GM18520 (cell line): ENCODE results near the gene PRRC1.
"Not testable (repeated sequence)": the region's sequence is repeated elsewhere in the genome, so short reads cannot be mapped to it uniquely, and the experiment has no call there.

Experiments used
- ATAC-seq: cut with Tn5 transposase; IDR thresholded peaks from one replicate; pipeline ENCODE4 v1.9.1; 2021; ENCODE audit not compliant: unreplicated experiment

PRRC1 gene

DNA sequence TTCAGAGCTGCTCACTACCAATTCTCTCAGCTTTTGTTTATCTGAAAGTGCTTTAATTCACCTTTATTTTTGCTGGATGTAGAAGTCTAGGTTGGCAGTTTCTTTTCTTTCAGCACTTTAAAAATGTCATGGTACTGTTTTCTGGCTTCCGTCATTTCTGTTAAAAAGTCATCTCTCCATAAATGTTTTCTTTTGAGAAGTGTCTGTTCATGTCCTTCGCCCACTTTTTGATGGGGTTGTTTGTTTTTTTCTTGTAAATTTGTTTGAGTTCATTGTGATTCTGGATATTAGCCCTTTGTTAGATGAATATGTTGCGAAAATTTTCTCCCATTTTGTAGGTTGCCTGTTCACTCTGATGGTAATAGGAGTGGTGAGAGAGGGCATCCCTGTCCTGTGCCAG lies 23.1 kb downstream of the PRRC1 start:
- ATAC-seq = not testable (repeated sequence)

- ATAC-seq = not testable (repeated sequence)
Measured at GRCh38 chr5:127545249-127545648, 27.8 kb downstream of the PRRC1 start.

DNA sequence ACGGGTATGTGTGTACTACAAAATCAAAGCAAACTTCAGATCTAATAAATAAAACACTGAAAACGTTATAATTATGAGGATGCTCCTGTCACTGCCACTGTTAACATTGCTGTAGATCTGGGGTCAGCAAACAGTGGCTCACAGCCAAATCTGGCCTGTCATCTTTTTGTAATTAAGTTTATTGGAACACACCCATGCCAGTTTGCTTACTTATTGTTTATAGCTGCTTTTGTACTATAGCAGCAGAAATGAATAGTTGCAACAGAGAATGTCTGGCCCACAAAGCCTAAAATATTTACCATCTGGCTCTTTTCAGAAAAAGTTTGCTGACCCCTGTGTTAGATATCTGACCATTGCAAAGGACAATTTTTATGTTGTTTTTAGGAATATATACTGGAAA lies 32.1 kb downstream of the PRRC1 start:
- ATAC-seq = no peak

DNA sequence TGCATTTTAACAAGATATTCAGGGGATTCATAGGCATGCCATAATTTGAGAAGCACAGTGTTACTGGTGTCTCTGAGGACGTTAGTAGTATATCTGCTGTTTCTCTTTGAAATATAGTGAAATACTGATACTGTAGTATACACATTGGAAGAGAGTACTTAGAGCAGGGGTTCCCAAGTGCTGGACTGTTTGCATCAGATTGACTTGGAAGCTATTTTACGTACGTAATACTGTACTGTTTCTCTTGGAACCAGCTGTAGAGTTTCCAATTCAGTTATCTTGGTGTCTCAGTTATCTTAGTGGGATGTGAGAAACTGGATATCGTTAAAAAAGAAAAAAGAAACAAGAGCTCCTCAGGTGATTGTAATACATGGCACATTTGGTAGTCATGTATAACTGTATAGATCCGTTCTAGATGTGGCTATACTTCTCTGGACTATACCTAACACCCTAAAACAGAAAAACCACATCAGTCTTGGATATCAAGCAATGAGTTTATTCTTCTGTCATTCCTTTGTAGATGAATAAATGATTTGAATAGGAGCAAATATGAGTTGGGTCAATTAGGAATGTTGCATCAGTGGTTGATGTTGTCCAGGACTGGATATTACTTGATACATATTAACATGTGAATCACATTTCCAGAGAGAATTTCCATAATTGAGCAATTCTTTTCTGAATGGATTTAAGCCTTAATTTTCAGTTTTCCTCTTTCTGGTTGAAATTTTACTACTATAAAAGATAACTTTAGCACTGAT lies 33.4 kb downstream of the PRRC1 start:
- no peak for ATAC-seq

DNA sequence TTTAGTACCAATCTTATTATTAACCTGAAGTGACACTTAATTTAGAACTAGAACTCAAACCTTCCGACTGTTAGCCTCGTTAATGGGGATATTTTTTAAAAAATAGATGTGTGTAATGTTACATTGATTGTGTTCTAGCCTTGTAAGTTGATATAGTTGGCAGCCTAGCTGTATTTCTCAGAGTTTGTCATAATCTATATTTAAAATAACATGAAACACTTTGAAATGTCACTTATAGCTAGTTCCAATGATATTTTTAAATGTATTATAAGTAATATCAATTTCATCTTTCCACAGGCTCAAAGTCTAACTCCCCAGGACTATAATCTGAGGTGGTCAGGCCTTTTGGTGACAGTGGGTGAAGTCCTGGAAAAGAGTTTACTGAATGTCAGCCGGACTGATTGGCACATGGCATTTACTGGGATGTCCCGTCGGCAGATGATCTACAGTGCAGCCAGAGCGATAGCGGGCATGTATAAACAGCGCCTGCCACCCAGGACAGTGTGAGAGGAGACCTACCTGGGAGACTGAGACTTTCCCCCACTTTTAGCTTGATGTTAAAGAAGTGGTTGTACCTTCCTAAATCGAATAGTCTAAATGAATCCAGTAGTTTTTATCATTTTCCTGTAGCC lies 34.1 kb downstream of the PRRC1 start:
- no peak for ATAC-seq

DNA sequence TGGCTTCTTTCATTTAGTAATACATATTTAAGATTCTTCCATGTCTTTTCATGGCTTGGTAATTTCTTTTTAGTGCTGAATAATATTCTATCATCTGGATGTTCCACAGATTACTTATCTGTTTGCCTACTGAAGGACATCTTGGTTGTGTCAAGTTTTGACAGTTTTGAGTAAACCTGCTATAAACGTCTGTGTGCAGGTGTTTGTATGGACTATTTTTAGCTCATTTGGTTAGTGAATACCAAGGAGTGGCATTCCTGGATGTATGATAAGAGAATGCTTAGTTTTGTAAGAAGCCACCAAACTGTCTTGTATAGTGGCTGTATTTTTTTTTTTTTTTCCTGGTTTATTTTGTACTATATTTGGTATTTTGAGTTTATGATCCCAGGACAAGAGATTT lies 38.4 kb downstream of the PRRC1 start:
- ATAC-seq = no peak

DNA sequence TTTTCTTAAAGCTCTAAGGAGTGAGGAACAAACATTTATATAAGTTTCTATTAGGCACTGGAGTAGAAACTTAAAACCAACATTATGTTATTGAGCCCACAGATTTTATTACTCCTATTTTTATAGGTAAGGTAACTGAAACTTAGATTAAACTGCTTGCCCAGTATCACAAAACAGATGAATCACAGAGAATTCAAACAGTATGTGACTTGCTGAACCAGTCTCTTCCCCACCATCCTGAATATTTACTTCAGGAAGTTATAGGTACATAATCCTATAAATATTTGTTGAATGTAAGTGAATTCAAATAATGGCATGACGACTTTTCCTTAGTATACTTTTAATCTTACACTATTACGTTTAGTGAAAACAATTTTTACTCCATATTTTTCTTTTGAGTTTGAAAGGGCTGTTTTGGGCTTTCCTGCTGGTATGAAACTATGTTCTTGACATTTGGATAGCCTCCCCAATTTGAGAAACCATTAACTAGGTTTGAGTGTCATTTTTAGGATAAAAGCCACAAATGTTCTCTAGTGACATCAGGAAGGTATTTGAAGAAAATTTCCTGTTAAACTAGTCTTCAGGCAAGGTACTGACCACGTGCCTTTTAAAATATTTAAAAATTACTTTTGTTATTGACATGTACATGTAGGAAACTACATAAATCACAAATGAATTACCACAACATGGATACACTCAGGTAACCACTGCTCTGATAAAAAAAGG lies 39.3 kb downstream of the PRRC1 start:
- ATAC-seq = no peak

GRCh38 chr5:127558273-127558672 lies 40.8 kb downstream of the PRRC1 start:
- no peak for ATAC-seq

DNA sequence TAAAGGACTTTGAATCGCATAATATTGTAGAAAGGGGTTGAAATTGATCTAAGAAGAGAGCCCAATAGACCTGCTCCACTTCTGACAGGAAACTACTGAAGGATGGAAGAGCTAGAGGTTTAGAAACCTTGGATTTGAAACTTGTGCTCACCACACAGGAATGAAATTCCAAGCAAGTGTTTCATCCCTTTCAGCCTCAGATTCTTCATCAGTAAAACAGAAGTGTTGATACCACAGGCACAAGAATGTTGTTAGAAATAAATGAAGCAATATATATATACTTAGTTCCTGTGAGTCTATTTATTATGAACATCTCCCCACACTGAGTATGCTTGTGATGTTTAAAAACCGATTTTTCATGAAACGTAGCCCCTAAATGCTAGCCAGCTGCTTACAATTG lies 43.8 kb downstream of the PRRC1 start:
- no peak for ATAC-seq

DNA sequence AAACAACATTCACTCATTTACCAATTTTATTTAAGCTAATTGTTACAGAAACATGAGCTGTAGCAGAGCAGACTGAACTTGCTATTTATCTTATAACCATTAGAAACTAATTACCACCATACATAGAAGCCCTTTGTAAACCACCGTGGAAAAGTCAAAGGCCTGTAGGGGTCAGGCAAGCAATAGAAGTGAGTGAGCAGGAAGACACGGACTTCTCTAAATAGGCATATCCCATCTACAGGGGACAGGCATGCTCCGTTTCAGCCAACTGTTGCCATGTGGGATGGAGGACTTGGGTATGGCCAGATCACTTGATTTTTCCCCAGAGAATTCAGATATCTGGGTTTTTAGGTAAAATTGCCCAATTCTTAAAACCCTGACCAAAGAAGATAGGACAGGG lies 44.8 kb downstream of the PRRC1 start:
- no peak for ATAC-seq

DNA sequence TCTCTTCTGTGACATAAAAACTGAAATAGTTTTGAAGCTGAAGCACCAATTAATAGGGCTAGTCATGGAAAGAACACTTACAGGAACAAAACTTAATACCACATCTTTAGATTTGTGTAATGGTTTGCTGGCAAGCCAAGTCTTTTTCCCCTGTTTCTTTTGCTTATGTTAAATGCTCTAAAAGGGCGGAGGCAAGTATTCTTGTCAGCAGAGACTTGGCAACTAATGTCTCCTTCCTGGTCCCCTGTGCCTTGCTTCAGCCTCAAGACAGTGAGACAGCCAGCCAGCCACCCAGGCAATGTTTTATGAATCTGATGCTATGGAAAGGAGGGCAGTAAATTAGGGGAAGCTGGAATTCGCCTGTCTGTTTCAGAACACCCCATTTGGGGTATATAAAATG lies 45.7 kb downstream of the PRRC1 start:
- ATAC-seq = no peak

GRCh38 chr5:127564002-127564769 lies 46.7 kb downstream of the PRRC1 start:
- ATAC-seq = peak; percentile 32

DNA sequence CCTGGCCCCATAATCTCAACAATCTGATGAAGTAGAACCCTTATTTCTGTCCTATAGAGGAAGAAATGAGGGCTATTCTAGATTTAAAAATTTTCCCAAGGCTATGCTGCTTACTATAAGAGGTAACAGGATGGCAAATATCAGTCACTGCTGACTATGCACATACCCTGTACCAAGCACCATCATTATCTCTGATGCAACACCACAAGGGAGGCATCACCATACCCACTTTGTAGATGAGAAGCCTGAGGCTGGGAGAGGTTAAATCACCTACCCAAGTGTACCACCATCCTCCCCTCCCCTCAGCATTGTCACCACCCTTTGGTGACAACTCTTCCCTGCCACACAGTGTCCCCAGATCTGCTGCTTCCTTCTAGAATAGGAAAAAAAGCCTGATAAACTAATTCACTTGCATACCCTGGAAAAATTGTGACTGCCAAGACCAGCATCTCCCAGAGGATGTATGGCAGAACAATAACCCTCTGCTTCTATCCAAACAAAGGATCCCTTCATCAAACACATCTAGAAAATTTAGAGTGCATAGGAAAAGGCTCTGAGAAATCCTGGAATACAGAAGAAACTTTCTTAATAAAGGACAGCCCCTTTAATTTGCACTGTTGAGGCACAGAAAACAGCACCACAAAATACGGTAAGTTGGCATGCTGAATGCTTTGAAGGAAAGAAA lies 48.3 kb downstream of the PRRC1 start:
- ATAC-seq = no peak

DNA sequence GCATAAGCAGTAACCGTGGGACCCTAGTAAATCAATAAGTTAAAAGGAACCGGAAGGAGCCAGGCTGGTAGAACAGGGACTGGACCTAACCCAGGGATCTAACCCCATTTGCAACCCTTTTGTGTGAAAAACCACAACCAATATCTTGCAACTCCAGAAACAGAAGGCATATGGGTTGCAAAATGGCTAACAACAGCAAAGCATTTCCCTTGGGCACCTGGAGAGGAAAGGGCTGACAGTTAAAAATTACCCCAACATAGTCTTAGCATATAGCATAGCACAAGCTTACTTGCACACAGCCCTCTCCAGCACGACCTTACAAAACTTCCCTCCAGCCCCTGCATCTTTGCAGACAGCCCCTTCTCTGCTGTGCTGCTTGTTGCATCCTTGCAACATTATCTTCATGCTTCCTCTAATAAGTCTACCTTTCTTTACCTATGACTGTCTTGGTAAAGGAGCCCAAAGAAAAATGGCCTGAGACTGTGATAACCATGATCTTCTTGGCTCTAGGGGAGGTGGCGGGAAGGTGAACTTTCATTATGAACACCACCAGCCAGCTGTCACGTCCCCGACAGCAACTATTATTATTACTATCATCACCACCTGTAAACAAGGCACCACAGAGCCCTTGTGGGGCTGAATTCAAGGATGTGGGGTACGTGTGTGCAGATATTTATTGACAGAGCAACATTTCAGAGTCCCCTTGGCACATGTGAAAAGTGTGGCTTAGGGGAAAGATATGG lies 49.8 kb downstream of the PRRC1 start:
- peak; percentile 69 for ATAC-seq

DNA sequence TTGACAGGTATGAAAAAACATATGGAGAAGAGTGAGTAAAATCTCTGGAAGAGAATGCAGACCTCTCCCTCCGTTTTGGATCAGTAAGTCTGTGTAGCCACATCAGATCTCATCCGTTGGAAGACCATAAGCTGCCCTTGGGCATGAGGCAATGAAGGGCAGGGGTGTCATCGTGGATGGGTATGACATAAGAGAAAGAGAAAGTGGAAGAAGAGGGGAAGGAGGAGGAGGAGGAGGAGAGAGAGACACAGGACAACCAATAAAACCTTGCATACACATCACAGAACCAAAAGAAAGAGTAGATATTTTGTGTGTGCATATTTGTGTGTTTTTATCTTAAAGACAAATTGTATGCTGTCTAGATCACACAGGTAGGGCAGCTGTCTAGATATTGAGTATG lies 50.7 kb downstream of the PRRC1 start:
- no peak for ATAC-seq

- not testable (repeated sequence) for ATAC-seq
Measured at GRCh38 chr5:127569471-127569870, 52.0 kb downstream of the PRRC1 start.

GRCh38 chr5:127571314-127572131 lies 54.1 kb downstream of the PRRC1 start:
- ATAC-seq = peak; percentile 52

DNA sequence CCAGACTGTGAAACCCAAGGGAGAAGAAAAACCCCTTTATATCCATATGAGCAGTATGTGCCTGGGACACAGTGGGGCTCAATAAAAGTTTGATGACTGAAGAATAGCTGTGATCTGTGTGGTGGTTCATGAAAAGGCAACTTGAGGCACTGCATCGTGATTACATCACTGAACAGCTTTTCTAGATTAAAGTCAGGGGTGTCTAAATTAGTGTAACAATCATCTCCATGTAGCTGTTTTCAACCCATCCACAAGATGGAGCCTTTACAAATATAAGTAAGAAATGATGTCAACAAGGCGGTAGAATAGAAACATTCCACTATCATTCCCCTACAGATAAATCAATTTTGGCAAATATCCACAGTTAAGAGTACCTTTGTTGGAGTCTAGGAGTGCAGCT lies 55.5 kb downstream of the PRRC1 start:
- no peak for ATAC-seq
